Activated CD8-positive, alpha-beta T cell treated with anti-CD3 and anti-CD28 coated beads for 36 hours (primary cell): Measurements from ENCODE around the gene JAG2. TPM values are rescaled to one million over a fixed set of nuclear protein-coding genes. Genes with fewer than 3 reads are reported as not detected.

Experiments used
- ATAC-seq: fragments of 200-7000 bp; cut with Tn5 transposase; one replicate; pipeline ENCODE4 v1.10.0; 2021; ENCODE audit warnings: mild to moderate bottlenecking, moderate library complexity
- CTCF ChIA-PET: fragments of 350-600 bp; sonication (Branson Sonifier 250); formaldehyde crosslinking; loops from one replicate; lab custom pipeline; 2021; ENCODE audit warnings: antibody characterized with exemption; lab: Charles Lee
- POLR2A ChIA-PET: fragments of 350-600 bp; sonication (Branson Sonifier 250); formaldehyde crosslinking; loops from one replicate; lab custom pipeline; 2021; ENCODE audit warnings: antibody characterized with exemption; lab: Charles Lee
- DNase-seq: peaks from one replicate; pipeline ENCODE4 v3.0.0-alpha.2; 2020
- H3K27ac Mint-ChIP-seq: one replicate; pipeline ENCODE4 v1.8.0; 2021; ENCODE audit warnings: mild to moderate bottlenecking, mixed read lengths
- H3K27me3 Mint-ChIP-seq: one replicate; pipeline ENCODE4 v1.8.0; 2021; ENCODE audit warnings: mixed read lengths
- H3K36me3 Mint-ChIP-seq: one replicate; pipeline ENCODE4 v1.8.0; 2021; ENCODE audit warnings: low read depth, mixed read lengths
- H3K4me1 Mint-ChIP-seq: one replicate; pipeline ENCODE4 v1.8.0; 2021; ENCODE audit warnings: low read depth, mixed read lengths
- H3K4me3 Mint-ChIP-seq: one replicate; pipeline ENCODE4 v1.8.0; 2021; ENCODE audit warnings: mild to moderate bottlenecking, moderate library complexity, mixed read lengths
- H3K9me3 Mint-ChIP-seq: one replicate; pipeline ENCODE4 v1.8.0; 2021; ENCODE audit warnings: mixed read lengths
- intact Hi-C: fragments of 100-400 bp; cut with micrococcal nuclease; formaldehyde crosslinking; loops from one replicate; pipeline ENCODE4 v1.10.0; 2022
- total RNA-seq, 2 experiments: library from RNA; stranded (reverse); gene quantifications; one replicate each; pipeline ENCODE4 v1.2.3, GENCODE V29; 2021
- TF ChIP-seq, protein P1 (sequence below): fragments of 200-600 bp; IDR thresholded peaks from one replicate; pipeline ENCODE4 v1.8.0; 2022; ENCODE audit warnings: antibody characterized with exemption, mild to moderate bottlenecking

The JAG2 gene
- total RNA-seq, 2 experiments from 2014 or later: 3.6 to 4.1 TPM

DNA sequence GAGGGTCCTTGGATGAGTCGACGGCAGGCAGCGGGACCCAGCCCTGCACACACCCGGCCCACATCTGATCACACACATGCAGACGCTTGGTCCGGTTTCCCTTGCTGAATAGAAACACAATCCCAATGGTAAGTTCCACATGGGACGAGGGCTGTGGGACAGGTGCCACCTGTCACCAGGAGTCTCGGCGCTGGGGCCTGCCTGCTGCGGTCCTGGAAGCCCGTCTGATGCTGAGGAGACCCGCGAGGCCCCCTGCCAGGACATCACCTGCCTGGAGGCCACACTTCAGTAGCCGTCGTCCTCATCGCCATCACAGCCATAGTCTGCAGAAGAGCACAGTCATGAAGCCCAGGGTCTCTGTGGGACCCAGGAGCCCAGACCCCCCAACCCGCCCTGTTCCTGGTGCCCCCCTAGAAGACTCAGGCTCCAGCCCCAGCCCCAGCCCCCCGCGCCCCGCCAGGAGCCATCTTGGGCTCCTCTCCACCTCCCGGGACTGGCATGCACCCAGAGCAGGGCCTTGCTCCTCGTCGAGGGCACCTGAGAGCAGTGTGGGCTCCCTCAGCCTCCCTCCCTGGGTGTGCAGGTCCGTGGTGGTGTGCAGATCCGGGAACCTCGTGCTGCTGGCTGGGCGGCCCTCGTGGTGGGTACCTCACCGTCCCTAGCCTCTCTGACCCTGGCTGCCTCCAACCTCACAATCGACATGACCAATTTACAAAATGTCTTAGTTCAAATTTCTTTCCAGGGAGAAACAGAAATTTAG lies 41.9 kb upstream of the JAG2 start:
- POLR2A ChIA-PET: no interaction called here
- Mint-ChIP-seq H3K27ac (no peak overlapping the region), H3K9me3 (no peaks in the 10 kb centered on the region), H3K36me3 (no peaks in the 10 kb centered on the region), H3K27me3 (no peaks in the 10 kb centered on the region), H3K4me3 (no peak overlapping the region), H3K4me1 (no peaks in the 10 kb centered on the region)
- DNase-seq (no peak), ATAC-seq (no peak)
- TF ChIP-seq, protein P1, sequence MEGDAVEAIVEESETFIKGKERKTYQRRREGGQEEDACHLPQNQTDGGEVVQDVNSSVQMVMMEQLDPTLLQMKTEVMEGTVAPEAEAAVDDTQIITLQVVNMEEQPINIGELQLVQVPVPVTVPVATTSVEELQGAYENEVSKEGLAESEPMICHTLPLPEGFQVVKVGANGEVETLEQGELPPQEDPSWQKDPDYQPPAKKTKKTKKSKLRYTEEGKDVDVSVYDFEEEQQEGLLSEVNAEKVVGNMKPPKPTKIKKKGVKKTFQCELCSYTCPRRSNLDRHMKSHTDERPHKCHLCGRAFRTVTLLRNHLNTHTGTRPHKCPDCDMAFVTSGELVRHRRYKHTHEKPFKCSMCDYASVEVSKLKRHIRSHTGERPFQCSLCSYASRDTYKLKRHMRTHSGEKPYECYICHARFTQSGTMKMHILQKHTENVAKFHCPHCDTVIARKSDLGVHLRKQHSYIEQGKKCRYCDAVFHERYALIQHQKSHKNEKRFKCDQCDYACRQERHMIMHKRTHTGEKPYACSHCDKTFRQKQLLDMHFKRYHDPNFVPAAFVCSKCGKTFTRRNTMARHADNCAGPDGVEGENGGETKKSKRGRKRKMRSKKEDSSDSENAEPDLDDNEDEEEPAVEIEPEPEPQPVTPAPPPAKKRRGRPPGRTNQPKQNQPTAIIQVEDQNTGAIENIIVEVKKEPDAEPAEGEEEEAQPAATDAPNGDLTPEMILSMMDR: no peak
- CTCF ChIA-PET: no interaction called here
- intact Hi-C loops: no loop called here

DNA sequence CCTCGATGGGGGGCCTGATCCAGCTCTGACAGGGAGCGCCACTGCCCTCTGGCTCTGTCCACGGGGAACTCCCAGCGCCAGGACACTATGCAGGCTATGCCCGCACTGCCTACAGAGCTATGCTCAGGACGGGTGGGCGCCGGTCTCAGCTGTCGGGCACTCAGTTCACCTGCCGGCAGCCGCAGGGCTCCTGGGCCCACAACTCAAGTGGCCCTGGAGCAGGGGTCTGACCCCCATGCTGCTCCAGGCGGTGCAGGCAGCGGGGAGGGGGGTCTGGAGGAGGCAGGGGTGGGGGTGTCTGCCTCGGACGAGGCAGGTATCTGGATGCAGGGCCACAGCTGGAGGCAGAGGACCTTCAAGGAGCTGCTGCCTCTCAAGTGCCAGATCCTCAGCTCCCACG lies 41.1 kb upstream of the JAG2 start:
- ChIA-PET CTCF (no interaction called here), POLR2A (no interaction called here)
- DNase-seq (no peak), ATAC-seq (no peak)
- Mint-ChIP-seq H3K27ac (no peak overlapping the region), H3K36me3 (no peaks in the 10 kb centered on the region), H3K27me3 (no peaks in the 10 kb centered on the region), H3K4me3 (no peak overlapping the region), H3K4me1 (peaks cover 3% of the 10 kb centered on the region), H3K9me3 (no peaks in the 10 kb centered on the region)
- intact Hi-C loops: no loop called here
- TF ChIP-seq, protein P1: no peak

DNA sequence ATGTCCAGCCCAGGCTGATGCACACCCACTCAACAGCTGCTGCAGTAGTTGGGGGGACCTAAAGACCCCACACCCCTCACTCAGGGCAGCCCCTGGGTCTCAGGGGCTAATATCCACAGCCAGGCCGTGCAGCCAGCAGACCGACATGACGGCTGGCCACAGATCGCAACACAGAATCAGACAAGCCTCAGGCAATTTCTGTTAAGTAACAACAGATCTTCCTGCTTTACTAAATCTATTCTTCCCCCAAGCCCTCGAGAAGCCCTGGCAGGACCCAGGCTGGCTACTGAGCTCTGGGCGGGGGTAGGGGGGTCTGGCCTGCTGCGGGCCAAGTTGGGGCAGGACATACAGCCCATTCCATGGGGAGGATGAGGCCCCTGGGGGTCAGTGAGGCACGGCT lies 40.5 kb upstream of the JAG2 start:
- H3K4me3 Mint-ChIP-seq: no peak overlapping the region
- POLR2A ChIA-PET: no interaction called here
- peaks cover 8% of the 10 kb centered on the region for H3K4me1 Mint-ChIP-seq
- peaks cover 2% of the 10 kb centered on the region for H3K27me3 Mint-ChIP-seq
- ATAC-seq: no peak
- no peaks in the 10 kb centered on the region for H3K9me3 Mint-ChIP-seq
- intact Hi-C loops: no loop called here
- H3K36me3 Mint-ChIP-seq: no peaks in the 10 kb centered on the region
- no peak for DNase-seq
- TF ChIP-seq, protein P1: no peak
- H3K27ac Mint-ChIP-seq: no peak overlapping the region
- CTCF ChIA-PET: no interaction called here

DNA sequence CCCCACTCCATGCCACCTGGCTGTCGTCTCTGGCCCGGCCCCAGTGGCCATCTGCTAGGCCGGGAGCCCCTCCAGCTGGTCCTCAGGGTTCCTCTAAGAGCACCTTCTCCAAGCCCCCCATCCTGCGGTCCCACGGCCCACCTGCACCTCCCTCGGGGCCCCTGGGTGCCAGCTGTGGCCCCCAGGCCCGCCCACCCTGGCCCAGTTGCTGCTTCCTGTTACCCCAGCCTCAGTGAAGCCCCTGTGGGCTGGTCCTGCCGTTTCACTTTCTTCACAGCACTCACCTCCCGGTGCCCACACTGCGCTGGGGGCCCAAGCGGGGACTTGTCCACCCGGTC lies 40.1 kb upstream of the JAG2 start:
- H3K9me3 Mint-ChIP-seq: no peaks in the 10 kb centered on the region
- peaks cover 2% of the 10 kb centered on the region for H3K27me3 Mint-ChIP-seq
- H3K27ac Mint-ChIP-seq: no peak overlapping the region
- ATAC-seq: no peak
- H3K4me3 Mint-ChIP-seq: no peak overlapping the region
- intact Hi-C loops: no loop called here
- CTCF ChIA-PET: no interaction called here
- no peaks in the 10 kb centered on the region for H3K36me3 Mint-ChIP-seq
- H3K4me1 Mint-ChIP-seq: peaks cover 9% of the 10 kb centered on the region
- TF ChIP-seq, protein P1: no peak
- POLR2A ChIA-PET: no interaction called here
- DNase-seq: no peak

DNA sequence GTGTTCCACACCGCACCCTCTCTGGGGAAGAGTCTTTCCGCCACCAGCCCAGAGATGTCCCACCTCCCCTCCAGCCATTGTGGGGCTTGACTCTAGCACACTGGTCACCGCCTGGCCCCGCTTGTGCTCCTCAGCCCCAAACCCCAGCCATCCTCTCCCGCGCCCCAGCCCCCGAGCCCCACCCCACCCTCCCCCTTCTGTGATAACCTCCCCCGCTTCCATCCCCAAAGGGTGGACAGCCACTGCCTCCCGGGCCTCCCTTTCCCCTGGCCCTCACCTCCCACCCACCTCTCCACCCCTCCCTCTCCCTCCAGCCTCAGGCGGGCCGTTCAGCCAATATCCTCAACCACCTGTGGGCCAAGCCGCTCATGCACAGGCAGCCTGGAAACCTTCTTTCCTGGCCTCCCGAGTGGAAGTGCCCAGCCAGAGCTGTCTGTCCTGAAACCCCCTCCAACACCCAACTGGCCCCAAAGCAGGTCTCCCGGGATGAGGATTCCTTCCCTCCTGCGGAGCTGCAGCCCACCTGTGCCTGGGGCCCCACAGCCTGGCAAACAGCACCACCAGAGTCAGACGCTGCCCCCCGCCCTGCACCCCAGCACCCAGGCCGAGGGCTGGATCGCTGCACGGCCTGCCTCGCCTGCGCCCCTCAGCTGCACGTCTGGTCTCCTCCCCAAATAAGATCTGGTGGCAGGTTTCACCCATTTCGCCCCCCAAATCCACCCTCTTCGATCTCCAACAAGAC lies 39.6 kb upstream of the JAG2 start:
- intact Hi-C loops: no loop called here
- no peak overlapping the region for H3K27ac Mint-ChIP-seq
- CTCF ChIA-PET: no interaction called here

More for the DNA sequence above, 39.6 kb upstream of the JAG2 start:
- no peak for ATAC-seq
- peaks cover 9% of the 10 kb centered on the region for H3K4me1 Mint-ChIP-seq
- H3K9me3 Mint-ChIP-seq: no peaks in the 10 kb centered on the region
- no peaks in the 10 kb centered on the region for H3K36me3 Mint-ChIP-seq
- DNase-seq: no peak
- POLR2A ChIA-PET: no interaction called here
- H3K4me3 Mint-ChIP-seq: no peak overlapping the region
- TF ChIP-seq, protein P1: no peak
- peaks cover 2% of the 10 kb centered on the region for H3K27me3 Mint-ChIP-seq
